ENCODE measurements around the gene GALNT10. TPM values are rescaled to one million over a fixed set of nuclear protein-coding genes. Genes with fewer than 3 reads are reported as not detected.

GALNT10 gene
- polyA plus RNA-seq, 1 donor (not counting 4 experiments of a cell fraction or from before 2014, with no cell fraction given), result 17.9 TPM

DNA sequence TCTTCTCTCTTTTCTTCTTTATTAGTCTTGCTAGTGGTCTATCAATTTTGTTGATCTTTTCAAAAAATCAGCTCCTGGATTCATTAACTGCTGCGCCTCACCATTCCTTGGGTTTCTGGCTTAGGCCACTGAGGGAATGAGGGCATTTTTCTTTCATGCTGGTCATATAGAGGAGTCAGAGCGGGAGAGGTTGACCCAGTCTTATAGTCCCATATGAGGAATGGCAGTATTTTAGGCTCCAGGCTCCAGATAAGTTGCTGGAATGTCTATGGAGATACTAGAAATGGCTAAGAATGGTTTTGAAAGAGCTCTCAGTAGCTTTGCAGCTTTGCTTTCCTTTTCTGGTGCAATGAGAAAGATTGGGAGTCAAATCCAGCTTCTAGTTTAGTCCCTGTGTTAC, 58.2 kb downstream of the GALNT10 start:
- no peaks in the 10 kb centered on the region for H3K36me3 ChIP-seq (ENCODE audit: control insufficient read depth in 2 of 2, extremely low read depth in 1 of 2, insufficient read depth in 2 of 2, low read length in 2 of 2)
- no peaks in the 10 kb centered on the region for H3K9me3 ChIP-seq (ENCODE audit: control insufficient read depth, low read depth, low read length)
- H3K4me1 ChIP-seq (ENCODE audit: control insufficient read depth, extremely low read depth, insufficient read depth, low read length), result no peaks in the 10 kb centered on the region
- H3K27ac ChIP-seq (ENCODE audit: control insufficient read depth, insufficient read depth, low read length), result no peak overlapping the region
- TF ChIP-seq EZH2 (IDR thresholded peaks at IDR 0.05; ENCODE audit: low read length), result no peak
- TF ChIP-seq, protein P1, sequence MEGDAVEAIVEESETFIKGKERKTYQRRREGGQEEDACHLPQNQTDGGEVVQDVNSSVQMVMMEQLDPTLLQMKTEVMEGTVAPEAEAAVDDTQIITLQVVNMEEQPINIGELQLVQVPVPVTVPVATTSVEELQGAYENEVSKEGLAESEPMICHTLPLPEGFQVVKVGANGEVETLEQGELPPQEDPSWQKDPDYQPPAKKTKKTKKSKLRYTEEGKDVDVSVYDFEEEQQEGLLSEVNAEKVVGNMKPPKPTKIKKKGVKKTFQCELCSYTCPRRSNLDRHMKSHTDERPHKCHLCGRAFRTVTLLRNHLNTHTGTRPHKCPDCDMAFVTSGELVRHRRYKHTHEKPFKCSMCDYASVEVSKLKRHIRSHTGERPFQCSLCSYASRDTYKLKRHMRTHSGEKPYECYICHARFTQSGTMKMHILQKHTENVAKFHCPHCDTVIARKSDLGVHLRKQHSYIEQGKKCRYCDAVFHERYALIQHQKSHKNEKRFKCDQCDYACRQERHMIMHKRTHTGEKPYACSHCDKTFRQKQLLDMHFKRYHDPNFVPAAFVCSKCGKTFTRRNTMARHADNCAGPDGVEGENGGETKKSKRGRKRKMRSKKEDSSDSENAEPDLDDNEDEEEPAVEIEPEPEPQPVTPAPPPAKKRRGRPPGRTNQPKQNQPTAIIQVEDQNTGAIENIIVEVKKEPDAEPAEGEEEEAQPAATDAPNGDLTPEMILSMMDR (optimal IDR thresholded peaks at IDR 0.05 in 1 of 3, IDR thresholded peaks at IDR 0.05 in 1 of 3, conservative IDR thresholded peaks at IDR 0.05 in 1 of 3; ENCODE audit: extremely low read depth in 1 of 3, insufficient read depth in 2 of 3, low read length in 3 of 3), result no peak
- no peaks in the 10 kb centered on the region for H4K20me1 ChIP-seq (ENCODE audit: control insufficient read depth, extremely low read depth, insufficient read depth, low read length)
- no peak overlapping the region for H2AFZ ChIP-seq (ENCODE audit: control insufficient read depth, low read length)
- no peak overlapping the region for H3K9ac ChIP-seq (ENCODE audit: control insufficient read depth, extremely low read depth, insufficient read depth, low read length)
- H3K79me2 ChIP-seq (ENCODE audit: control insufficient read depth, insufficient read depth, low read length), result no peaks in the 10 kb centered on the region
- DNase-seq (ENCODE audit: low read depth, low spot score) (no peak), FAIRE-seq (no peak)
- no peak overlapping the region for H3K4me3 ChIP-seq (ENCODE audit: control insufficient read depth in 2 of 3, extremely low read depth in 1 of 3, insufficient read depth in 2 of 3, low read depth in 1 of 3, low read length in 3 of 3)
- no peaks in the 10 kb centered on the region for H3K27me3 ChIP-seq (ENCODE audit: control insufficient read depth, extremely low read depth, insufficient read depth, low read length)
- H3K4me2 ChIP-seq (ENCODE audit: control insufficient read depth, extremely low read depth, insufficient read depth, low read depth, low read length), result no peak overlapping the region
- H3K9me1 ChIP-seq (ENCODE audit: control insufficient read depth, extremely low read depth, insufficient read depth, low read length), result no peaks in the 10 kb centered on the region
- dilution Hi-C loops (cut with MboI; ENCODE audit: extremely low pct_ligation_motif_present, low sequenced_read_pairs), result no loop called here

- TF ChIP-seq, protein P1 (optimal IDR thresholded peaks at IDR 0.05 in 1 of 3, IDR thresholded peaks at IDR 0.05 in 1 of 3, conservative IDR thresholded peaks at IDR 0.05 in 1 of 3; ENCODE audit: extremely low read depth in 1 of 3, insufficient read depth in 2 of 3, low read length in 3 of 3), result no peak
- TF ChIP-seq EZH2 (IDR thresholded peaks at IDR 0.05; ENCODE audit: low read length), result no peak
- H3K9me1 ChIP-seq (ENCODE audit: control insufficient read depth, extremely low read depth, insufficient read depth, low read length), result no peaks in the 10 kb centered on the region
- H3K27me3 ChIP-seq (ENCODE audit: control insufficient read depth, extremely low read depth, insufficient read depth, low read length), result no peaks in the 10 kb centered on the region
- H3K4me2 ChIP-seq (ENCODE audit: control insufficient read depth, extremely low read depth, insufficient read depth, low read depth, low read length), result no peak overlapping the region
- DNase-seq (ENCODE audit: low read depth, low spot score), result no peak
- FAIRE-seq, result no peak
- H3K4me1 ChIP-seq (ENCODE audit: control insufficient read depth, extremely low read depth, insufficient read depth, low read length), result no peaks in the 10 kb centered on the region
- no peak overlapping the region for H3K9ac ChIP-seq (ENCODE audit: control insufficient read depth, extremely low read depth, insufficient read depth, low read length)
- H3K4me3 ChIP-seq (ENCODE audit: control insufficient read depth in 2 of 3, extremely low read depth in 1 of 3, insufficient read depth in 2 of 3, low read depth in 1 of 3, low read length in 3 of 3), result no peak overlapping the region
- H2AFZ ChIP-seq (ENCODE audit: control insufficient read depth, low read length), result no peak overlapping the region
- H4K20me1 ChIP-seq (ENCODE audit: control insufficient read depth, extremely low read depth, insufficient read depth, low read length), result no peaks in the 10 kb centered on the region
- H3K27ac ChIP-seq (ENCODE audit: control insufficient read depth, insufficient read depth, low read length), result no peak overlapping the region
- no peaks in the 10 kb centered on the region for H3K36me3 ChIP-seq (ENCODE audit: control insufficient read depth in 2 of 2, extremely low read depth in 1 of 2, insufficient read depth in 2 of 2, low read length in 2 of 2)
- dilution Hi-C loops (cut with MboI; ENCODE audit: extremely low pct_ligation_motif_present, low sequenced_read_pairs), result no loop called here
- no peaks in the 10 kb centered on the region for H3K9me3 ChIP-seq (ENCODE audit: control insufficient read depth, low read depth, low read length)
- H3K79me2 ChIP-seq (ENCODE audit: control insufficient read depth, insufficient read depth, low read length), result no peaks in the 10 kb centered on the region
Observed at GRCh38 chr5:154249826-154250225, 59.3 kb downstream of the GALNT10 start.

Measured in keratinocyte (primary cell).